ENCODE data around the gene FAM234A.

- TF ChIP-seq CTCF (conservative IDR thresholded peaks at IDR 0.05; ENCODE audit: low read length) (no peak), EZH2phosphoT487 (IDR thresholded peaks at IDR 0.05; ENCODE audit: borderline replicate concordance, low read depth, low read length) (no peak)
Observed at GRCh38 chr16:228852-229730, 5.5 kb upstream of the FAM234A start, which contains the start of gene LUC7L.
